Fibroblast of pulmonary artery (primary cell): ENCODE measurements around the gene MRPS11.
"Not testable (repeated sequence)": the region's sequence is repeated elsewhere in the genome, so short reads cannot be mapped to it uniquely, and the experiment has no call there.

Experiments
- DNase-seq: peaks from one replicate; pipeline ENCODE4 v3.0.0-alpha.2; 2010; ENCODE audit warnings: low read depth
- H3K4me3 ChIP-seq: replicated peaks from 2 replicates; pipeline ENCODE4 v1.5.1; 2011; ENCODE audit warnings: low read depth, mild to moderate bottlenecking, control low read depth, low read length, moderate library complexity
- TF ChIP-seq, protein P1 (sequence below): IDR thresholded peaks from 2 replicates; pipeline ENCODE4 v1.5.1; 2011; ENCODE audit warnings: mild to moderate bottlenecking, control low read depth, low read length, inconsistent platforms; ENCODE audit errors: missing control alignments

MRPS11 gene

DNA sequence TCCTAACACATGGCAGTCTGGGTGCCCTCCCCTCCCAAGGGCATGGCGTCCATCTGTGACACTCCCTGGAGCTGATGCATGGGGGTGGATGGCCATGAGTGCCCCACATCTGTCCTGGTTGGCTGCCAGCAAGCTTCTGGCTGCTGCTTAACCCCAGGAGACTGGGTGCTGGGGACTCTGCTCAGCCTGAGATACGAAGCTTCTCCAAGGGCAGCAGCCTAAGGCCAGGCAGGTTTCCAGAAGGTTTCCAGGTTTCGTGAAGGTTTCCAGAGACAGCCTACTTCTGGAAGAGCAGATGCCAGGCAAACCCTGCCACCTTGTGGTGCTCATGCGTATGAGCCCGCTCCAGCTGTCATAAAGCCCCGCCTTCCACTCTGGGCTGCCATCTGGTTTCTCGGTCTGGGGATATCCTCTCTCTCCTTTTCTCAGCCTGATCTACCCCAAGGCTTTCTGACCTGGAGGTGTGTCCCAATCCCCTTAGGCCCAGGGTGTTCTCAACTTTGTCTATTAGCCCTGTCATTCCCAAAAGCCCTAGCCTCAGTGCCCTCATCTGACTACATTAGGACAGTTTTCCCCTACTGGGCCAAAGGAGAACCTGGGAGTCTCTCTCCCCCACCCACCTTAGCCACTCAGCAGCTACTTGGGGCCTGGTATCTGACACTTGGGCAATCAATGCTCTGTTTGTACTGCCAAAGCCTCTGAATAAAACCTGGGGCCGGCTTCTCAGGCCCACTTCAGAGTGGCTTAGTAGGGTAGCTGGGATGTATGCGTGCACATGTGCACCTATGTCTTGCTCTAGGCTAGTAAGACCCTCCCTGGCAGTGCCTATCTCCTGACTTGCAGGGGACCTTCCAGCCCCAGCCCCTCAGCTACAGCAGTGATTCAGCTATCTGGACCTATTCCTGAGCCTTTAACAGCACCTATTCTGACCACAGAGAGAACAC, 12.4 kb upstream of the MRPS11 start:
- TF ChIP-seq, protein P1, sequence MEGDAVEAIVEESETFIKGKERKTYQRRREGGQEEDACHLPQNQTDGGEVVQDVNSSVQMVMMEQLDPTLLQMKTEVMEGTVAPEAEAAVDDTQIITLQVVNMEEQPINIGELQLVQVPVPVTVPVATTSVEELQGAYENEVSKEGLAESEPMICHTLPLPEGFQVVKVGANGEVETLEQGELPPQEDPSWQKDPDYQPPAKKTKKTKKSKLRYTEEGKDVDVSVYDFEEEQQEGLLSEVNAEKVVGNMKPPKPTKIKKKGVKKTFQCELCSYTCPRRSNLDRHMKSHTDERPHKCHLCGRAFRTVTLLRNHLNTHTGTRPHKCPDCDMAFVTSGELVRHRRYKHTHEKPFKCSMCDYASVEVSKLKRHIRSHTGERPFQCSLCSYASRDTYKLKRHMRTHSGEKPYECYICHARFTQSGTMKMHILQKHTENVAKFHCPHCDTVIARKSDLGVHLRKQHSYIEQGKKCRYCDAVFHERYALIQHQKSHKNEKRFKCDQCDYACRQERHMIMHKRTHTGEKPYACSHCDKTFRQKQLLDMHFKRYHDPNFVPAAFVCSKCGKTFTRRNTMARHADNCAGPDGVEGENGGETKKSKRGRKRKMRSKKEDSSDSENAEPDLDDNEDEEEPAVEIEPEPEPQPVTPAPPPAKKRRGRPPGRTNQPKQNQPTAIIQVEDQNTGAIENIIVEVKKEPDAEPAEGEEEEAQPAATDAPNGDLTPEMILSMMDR = peak; percentile 82
- H3K4me3 ChIP-seq = no peak overlapping the region
- DNase-seq = peak; percentile 79

DNA sequence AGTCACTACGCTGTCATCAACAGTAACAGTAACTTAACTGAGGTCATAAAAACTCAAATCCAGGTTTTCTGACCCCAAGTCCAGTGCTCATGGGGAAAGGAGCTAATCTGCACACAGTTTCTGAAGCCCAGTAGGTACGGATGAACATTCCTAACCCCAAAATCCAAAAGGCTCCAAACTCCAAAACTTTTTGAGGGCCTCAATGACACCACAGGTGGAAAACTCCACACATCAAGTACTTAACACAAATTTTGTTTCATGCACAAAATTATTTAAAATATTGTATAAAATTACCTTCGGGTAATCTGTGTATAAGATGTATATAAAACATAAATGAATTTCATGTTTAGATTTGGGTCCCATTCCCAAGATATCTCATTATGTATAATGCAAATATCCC, 10.8 kb upstream of the MRPS11 start:
- no peak for DNase-seq
- TF ChIP-seq, protein P1 = no peak

DNA sequence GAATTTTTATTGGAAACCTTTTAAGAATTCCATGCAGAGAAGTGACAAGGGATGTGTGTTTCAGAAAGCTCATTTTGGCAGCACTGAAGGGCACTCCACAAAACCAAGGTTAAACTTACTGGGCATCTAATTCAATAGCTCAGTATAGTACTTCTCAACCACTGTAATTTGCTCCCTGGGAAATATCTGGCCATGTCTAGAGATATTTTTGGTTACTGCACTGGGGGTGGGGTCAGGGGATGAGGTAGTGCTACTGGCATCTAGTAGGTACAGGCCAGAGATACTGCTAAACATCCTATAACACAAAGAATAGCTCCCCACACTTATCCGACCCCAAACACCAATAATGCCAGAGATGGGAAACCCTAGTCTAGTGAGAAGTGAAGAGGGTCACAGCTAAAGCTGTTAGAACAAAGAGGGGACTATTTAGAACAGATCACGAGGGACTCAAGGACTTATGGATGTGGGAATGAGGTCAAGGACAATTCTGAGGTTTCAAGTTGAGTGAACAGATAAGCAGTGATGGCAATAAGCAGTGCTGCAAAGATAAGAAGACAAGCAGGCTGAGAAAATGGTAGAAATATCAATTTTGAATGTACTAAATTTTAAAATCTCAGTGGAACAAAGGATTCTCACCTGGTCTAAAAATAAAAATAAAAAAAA, 3.5 kb upstream of the MRPS11 start:
- DNase-seq = no peak
- TF ChIP-seq, protein P1 = no peak
- no peak overlapping the region for H3K4me3 ChIP-seq

More for the DNA sequence above, 10.8 kb upstream of the MRPS11 start:
- no peak overlapping the region for H3K4me3 ChIP-seq

DNA sequence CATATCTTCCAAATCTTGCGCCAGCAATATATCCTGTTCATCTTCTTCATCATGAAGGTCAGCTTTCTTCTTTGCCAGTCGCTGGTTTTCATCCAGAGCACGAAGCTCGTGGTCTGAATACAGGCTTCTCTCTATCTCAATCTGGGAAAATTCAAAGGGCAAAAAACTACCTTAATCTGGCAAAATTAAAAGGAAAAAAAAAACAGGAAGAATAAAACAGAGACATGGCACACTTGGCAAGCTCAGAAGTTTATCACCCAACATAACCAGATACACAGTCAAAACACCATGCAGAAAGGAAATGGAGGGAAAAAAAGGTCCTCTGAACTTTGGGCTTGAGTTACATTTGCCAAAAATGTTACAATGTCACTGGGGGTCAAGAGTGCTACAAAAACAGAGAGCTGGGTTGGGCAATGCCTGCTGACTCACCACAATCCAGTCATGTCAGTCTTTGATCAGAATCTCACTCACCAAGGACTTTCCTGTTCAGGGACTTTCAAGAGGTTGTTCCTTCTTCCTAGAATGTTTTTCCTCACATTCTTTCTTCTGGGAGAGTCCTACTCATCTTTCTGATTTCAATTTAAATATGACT, 1.8 kb upstream of the MRPS11 start:
- TF ChIP-seq, protein P1 = no peak
- no peak overlapping the region for H3K4me3 ChIP-seq
- peak; percentile 51 for DNase-seq

DNA sequence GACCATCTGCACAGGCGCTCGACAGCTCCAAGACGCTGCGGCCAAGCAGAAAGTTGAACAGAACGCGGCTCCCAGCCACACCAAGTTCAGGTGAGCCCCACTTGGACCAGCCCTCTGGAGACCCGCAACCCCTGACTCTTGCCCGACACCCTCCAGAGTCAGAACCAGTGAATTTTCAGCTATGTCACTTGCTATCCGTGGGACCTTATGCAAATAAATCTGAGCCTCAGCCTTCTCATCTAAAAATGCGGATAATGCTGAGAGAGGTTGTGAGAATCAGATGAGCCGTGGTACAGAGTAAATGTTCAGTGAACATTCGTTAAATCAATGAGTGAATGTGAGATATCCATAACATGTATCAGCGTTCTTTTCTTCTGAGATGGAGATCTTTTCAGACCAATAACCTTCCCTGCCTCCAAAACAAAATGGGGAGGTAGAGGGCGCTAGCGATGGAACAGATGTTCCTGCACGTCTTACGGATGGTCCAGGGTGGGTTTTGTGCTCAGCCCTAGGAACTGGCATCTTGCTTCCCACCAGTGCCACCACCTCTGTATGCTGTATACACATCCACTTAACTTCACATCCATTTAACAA, 524 bp downstream of the MRPS11 start:
- DNase-seq = peak; percentile 21

DNA sequence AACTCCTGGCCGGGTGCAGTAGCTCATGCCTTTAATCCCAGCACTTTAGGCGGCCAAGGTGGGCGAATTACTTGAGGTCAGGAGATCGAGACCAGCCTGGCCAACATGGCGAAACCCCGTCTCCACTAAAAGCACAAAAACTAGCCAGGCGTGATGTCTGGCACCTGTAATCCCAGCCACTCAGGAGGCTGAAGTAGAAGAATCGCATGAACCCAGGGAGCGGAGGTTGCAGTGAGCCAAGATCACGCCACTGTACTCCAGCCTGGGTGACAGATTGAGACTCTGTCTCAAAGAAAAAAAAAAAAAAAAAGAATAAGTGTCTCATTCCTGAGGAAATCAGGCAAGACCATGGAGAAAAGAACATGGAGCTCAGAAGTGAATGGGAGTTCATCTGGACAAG, 1.2 kb downstream of the MRPS11 start:
- H3K4me3 ChIP-seq = peak overlapping the region; percentile 83

More for the DNA sequence above, 524 bp downstream of the MRPS11 start:
- TF ChIP-seq, protein P1 = peak; percentile 43
- H3K4me3 ChIP-seq = peak overlapping the region; percentile 83

DNA sequence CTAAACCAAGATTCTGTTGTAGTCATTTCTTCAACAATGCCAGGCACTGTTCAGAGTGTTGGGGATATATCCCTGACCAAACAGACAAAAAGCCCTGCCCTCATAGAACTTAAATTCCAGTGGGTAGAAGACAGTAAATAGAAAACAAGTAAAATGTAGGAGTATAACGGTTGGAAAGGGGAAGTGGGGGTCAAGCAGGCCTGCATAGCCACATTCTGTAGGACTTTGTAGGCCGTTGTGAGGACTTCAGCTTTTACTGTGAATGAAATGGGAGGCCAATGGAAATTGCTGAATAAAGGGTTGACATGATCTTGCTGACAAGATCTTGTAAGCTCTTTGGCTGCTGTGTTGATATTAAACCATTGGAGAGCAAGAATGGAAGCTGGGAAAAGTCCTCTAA, 1.8 kb downstream of the MRPS11 start:
- no peak for DNase-seq
- TF ChIP-seq, protein P1 = no peak
- no peak overlapping the region for H3K4me3 ChIP-seq

More for the DNA sequence above, 1.2 kb downstream of the MRPS11 start:
- DNase-seq = not testable (repeated sequence)
